Common myeloid progenitor, CD34-positive (primary cell): ENCODE measurements around the gene AP1S2.

Source experiments
- CTCF ChIA-PET: fragments of 350-600 bp; sonication (Branson Sonifier 250); formaldehyde crosslinking; loops from one replicate; lab custom pipeline; 2021; ENCODE audit warnings: antibody characterized with exemption; lab: Charles Lee
- POLR2A ChIA-PET: fragments of 350-600 bp; sonication (Branson Sonifier 250); formaldehyde crosslinking; loops from one replicate; lab custom pipeline; 2021; ENCODE audit warnings: antibody characterized with exemption; lab: Charles Lee
- DNase-seq, 3 donors: peaks; one replicate each; pipeline versions ENCODE4 v3.0.0 to v3.0.0-alpha.2; 2013
- H3K27ac ChIP-seq, 2 experiments: 1 replicate in 1 of 2; 2 replicates in 1 of 2; pipeline ENCODE4 v1.7.0; 2013; ENCODE audit warnings: inconsistent platforms in 2 of 2, low read length in 2 of 2, mild to moderate bottlenecking in 2 of 2, low read depth in 1 of 2, moderate library complexity in 1 of 2; ENCODE audit not compliant: severe bottlenecking in 2 of 2, insufficient read depth in 1 of 2, poor library complexity in 1 of 2
- H3K27me3 ChIP-seq, 5 experiments: replicated peaks in 2 of 5; 1 replicate in 3 of 5; 2 replicates in 2 of 5; pipeline versions ENCODE4 v1.6.1 to v1.7.0; 2013; ENCODE audit warnings: low read length in 4 of 5, mild to moderate bottlenecking in 2 of 5, moderate library complexity in 2 of 5, inconsistent platforms in 1 of 5; ENCODE audit not compliant: insufficient read depth in 5 of 5, control insufficient read depth in 4 of 5
- H3K36me3 ChIP-seq, 4 experiments: 1 replicate in 2 of 4; 2 replicates in 2 of 4; pipeline versions ENCODE4 v1.6.1 to v1.7.0; 2013; ENCODE audit warnings: low read length in 3 of 4, control low read depth in 1 of 4, mild to moderate bottlenecking in 1 of 4; ENCODE audit not compliant: control insufficient read depth in 4 of 4, insufficient read depth in 4 of 4
- H3K4me1 ChIP-seq, 4 experiments: 1 replicate in 3 of 4; 2 replicates in 1 of 4; pipeline versions ENCODE4 v1.6.1 to v1.7.1; 2013; ENCODE audit warnings: low read length in 3 of 4, mild to moderate bottlenecking in 3 of 4, control low read depth in 1 of 4, inconsistent platforms in 1 of 4, moderate library complexity in 1 of 4; ENCODE audit not compliant: control insufficient read depth in 4 of 4, insufficient read depth in 4 of 4; ENCODE audit errors: control extremely low read depth in 1 of 4
- H3K4me3 ChIP-seq, 7 experiments: 1 replicate in 4 of 7; 2 replicates in 3 of 7; pipeline versions ENCODE4 v1.5.1 to v1.7.0; 2013; ENCODE audit warnings: mild to moderate bottlenecking in 7 of 7, low read length in 6 of 7, moderate library complexity in 6 of 7, inconsistent platforms in 2 of 7, low read depth in 2 of 7, control low read depth in 1 of 7; ENCODE audit not compliant: insufficient read depth in 4 of 7, control insufficient read depth in 1 of 7; ENCODE audit errors: extremely low read depth in 1 of 7
- H3K9me3 ChIP-seq, 5 experiments: 1 replicate in 4 of 5; 2 replicates in 1 of 5; pipeline versions ENCODE4 v1.6.1 to v1.7.1; 2013; ENCODE audit warnings: low read length in 4 of 5, mild to moderate bottlenecking in 2 of 5, inconsistent platforms in 1 of 5, low read depth in 1 of 5, moderate library complexity in 1 of 5; ENCODE audit not compliant: control insufficient read depth in 4 of 5, insufficient read depth in 2 of 5; ENCODE audit errors: control extremely low read depth in 1 of 5
- WGBS: methylation state at CpG from one replicate; pipeline ENCODE4 v1.1.5; 2013; ENCODE audit not compliant: insufficient coverage; 5-methylcytosine and 5-hydroxymethylcytosine counted together

Gene AP1S2

GRCh38 chrX:15814771-15815365 lies 39.7 kb downstream of the AP1S2 start:
- WGBS = 80% methylated on average over 4 of the region's 6 CpGs
- ChIA-PET CTCF (interaction anchor here (0.6 kb wide), 1 partner anchor 41 kb away, joined by 3 read pairs; no protein-coding TSS in a partner anchor), POLR2A (no interaction called here)
- H3K27me3 ChIP-seq = no peaks in the 10 kb centered on the region
- H3K4me3 ChIP-seq = no peak overlapping the region
- peaks cover 0 to 15% (median 7%) of the 10 kb centered on the region in 4 experiments for H3K4me1 ChIP-seq
- DNase-seq = no peak
- no peaks in the 10 kb centered on the region for H3K9me3 ChIP-seq
- H3K36me3 ChIP-seq = peaks cover 12 to 50% (median 24%) of the 10 kb centered on the region in 4 experiments
- no peak overlapping the region for H3K27ac ChIP-seq

DNA sequence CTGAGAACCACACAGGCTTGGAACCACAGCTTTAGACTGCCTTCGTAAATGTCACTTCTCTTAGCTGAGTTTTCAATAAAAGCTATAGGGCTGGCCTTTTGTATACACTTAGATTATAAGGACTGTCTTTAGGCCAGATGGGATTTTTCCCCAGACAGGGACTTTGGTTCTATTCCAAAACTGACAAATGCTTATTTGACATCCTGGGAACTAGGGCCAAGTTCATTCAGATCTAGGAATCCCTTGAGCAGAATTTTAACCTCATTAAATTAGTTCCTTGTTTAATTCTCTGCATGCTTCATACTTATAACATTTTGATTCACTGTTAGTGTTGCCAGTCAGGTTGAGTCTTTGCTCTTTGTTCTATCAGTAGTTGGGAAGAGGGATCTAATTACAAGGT lies 41.2 kb downstream of the AP1S2 start:
- Histone ChIP-seq H3K4me1 (peaks cover 0 to 15% (median 7%) of the 10 kb centered on the region in 4 experiments), H3K27ac (no peak overlapping the region), H3K27me3 (no peaks in the 10 kb centered on the region), H3K36me3 (peaks cover 10 to 59% (median 32%) of the 10 kb centered on the region in 4 experiments), H3K9me3 (no peaks in the 10 kb centered on the region), H3K4me3 (no peak overlapping the region)
- POLR2A ChIA-PET = no interaction called here
- no CpG with 5 or more reads among the region's 1 CpG for WGBS
- DNase-seq = no peak
- CTCF ChIA-PET = interaction anchor here (0.8 kb wide), 1 partner anchor 12 kb away, joined by 3 read pairs; no protein-coding TSS in a partner anchor

DNA sequence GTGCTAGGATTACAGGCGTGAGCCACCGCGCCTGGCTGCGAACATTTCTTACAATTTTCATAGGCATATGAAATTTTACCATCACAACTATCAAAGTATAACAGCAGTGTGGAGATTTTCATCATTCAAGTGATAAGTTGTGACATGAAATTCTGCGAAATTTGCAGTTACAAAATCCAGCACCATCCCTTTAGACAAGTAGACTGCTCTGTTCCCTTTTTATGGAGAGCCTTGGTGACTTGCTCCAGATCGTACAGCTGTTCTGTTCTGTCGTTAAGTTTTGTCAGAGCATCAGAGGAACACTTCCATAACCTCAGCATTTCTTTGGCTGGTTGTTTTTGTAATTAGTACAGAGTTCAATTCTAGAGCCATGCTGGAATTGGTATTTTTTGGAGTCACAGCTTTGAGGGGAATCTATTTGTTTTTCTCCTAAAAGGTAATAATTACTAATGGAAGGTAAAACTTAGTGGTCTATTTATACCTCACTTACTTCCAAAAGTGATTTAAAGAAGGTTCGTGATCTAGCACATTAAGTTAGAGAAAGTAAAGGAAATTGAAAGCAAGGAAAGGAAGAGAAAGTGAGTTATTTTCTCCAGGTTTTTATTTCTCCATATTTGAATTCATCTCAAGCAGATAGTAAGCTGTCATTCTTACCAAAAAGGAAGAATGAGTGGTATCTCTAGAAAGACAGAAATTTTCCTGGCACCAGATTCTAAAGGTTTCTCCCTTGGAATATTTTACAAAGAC lies 42.2 kb downstream of the AP1S2 start:
- Histone ChIP-seq H3K36me3 (peaks cover 6 to 58% (median 34%) of the 10 kb centered on the region in 4 experiments), H3K27me3 (no peaks in the 10 kb centered on the region), H3K4me1 (peaks cover 0 to 15% (median 7%) of the 10 kb centered on the region in 4 experiments), H3K4me3 (no peak overlapping the region), H3K27ac (no peak overlapping the region), H3K9me3 (no peaks in the 10 kb centered on the region)
- WGBS = 97% methylated on average over 4 of the region's 8 CpGs
- ChIA-PET CTCF (interaction anchor here (0.8 kb wide), 1 partner anchor 14 kb away, joined by 3 read pairs; no protein-coding TSS in a partner anchor), POLR2A (no interaction called here)
- no peak for DNase-seq

DNA sequence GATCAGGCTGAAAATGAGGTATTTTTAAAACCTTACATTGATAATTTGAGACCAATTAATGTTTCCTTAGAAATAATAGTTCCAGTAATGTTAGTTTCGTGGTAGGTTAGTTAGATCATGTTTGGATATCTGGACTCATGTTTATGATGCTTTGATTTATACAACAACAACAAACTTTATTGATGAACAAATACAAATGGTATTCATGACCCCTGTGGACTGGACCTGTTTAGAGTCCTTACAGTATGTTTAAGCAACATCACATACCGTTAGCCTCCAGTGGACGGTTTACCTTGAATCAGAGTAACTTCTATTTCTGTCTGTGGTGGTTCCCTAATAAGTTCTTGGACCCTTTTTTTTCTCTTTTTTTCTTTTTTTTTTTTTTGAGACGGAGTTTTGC lies 46.4 kb downstream of the AP1S2 start:
- CTCF ChIA-PET = no interaction called here
- H3K36me3 ChIP-seq = peaks cover 2 to 52% (median 28%) of the 10 kb centered on the region in 4 experiments
- no peaks in the 10 kb centered on the region for H3K27me3 ChIP-seq
- no peaks in the 10 kb centered on the region for H3K9me3 ChIP-seq
- no peak overlapping the region for H3K4me3 ChIP-seq
- POLR2A ChIA-PET = no interaction called here
- WGBS = 100% methylated on average over 2 of the region's 4 CpGs
- peaks cover 0 to 5% (median 0%) of the 10 kb centered on the region in 4 experiments for H3K4me1 ChIP-seq
- no peak for DNase-seq
- H3K27ac ChIP-seq = no peak overlapping the region

DNA sequence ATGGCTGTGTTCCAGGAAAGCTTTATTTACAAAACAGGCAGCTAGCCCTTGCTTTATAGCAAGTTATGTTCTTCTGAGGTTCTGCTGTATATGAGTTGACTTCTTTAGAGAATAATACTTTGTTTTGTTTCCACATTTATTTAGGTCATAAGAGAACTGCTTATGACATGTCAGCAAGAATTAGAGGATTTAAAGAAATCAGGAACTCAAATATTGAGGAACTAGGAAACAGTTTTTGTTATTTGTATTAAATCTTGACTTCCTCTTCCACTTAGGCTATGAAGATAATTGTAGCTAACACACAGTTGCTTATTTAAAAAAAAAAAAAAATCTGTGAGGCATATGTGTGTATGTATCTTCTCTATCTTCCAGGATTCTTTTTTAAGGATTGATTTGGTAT lies 50.0 kb downstream of the AP1S2 start:
- Histone ChIP-seq H3K4me1 (peaks cover 0 to 5% (median 0%) of the 10 kb centered on the region in 4 experiments), H3K4me3 (no peak overlapping the region), H3K9me3 (no peaks in the 10 kb centered on the region), H3K27me3 (no peaks in the 10 kb centered on the region), H3K36me3 (peaks cover 2 to 43% (median 16%) of the 10 kb centered on the region in 4 experiments), H3K27ac (no peak overlapping the region)
- DNase-seq = peak in 2 of 3 donors; percentile 22 to 25
- CTCF ChIA-PET = interaction anchor here (1.1 kb wide), 1 partner anchor 43 kb away, joined by 3 read pairs; no protein-coding TSS in a partner anchor
- POLR2A ChIA-PET = no interaction called here

- ChIA-PET POLR2A (interaction anchor here (1.0 kb wide), 1 partner anchor 657 kb away, joined by 3 read pairs; no protein-coding TSS in a partner anchor), CTCF (no interaction called here)
- WGBS = 100% methylated on average over 3 of the region's 4 CpGs
Observed at GRCh38 chrX:15797707-15798106, 56.9 kb downstream of the AP1S2 start.

More at GRCh38 chrX:15797707-15798106, 56.9 kb downstream of the AP1S2 start:
- DNase-seq = no peak
- Histone ChIP-seq H3K36me3 (peaks cover 7 to 19% (median 11%) of the 10 kb centered on the region in 4 experiments), H3K9me3 (no peaks in the 10 kb centered on the region), H3K4me3 (no peak overlapping the region), H3K27me3 (no peaks in the 10 kb centered on the region), H3K4me1 (peaks cover 0 to 1% (median 0%) of the 10 kb centered on the region in 4 experiments), H3K27ac (no peak overlapping the region)
